Upper lobe of right lung (tissue), 1 donor: ENCODE data around the gene CDH10. TPM values are rescaled to one million over a fixed set of nuclear protein-coding genes. Genes with fewer than 3 reads are reported as not detected.

Source experiments
- ATAC-seq: fragments of 200-7000 bp; cut with Tn5 transposase; one replicate; pipeline ENCODE4 v1.9.1; 2020; ENCODE audit warnings: mild to moderate bottlenecking, moderate library complexity
- DNase-seq: peaks from one replicate; pipeline ENCODE4 v3.0.0-alpha.2; 2020
- H3K27ac ChIP-seq: fragments of 200-600 bp; one replicate; pipeline ENCODE4 v1.8.0; 2022
- H3K27me3 ChIP-seq: fragments of 200-600 bp; one replicate; pipeline ENCODE4 v1.8.0; 2022; ENCODE audit warnings: mild to moderate bottlenecking
- H3K36me3 ChIP-seq: fragments of 200-600 bp; one replicate; pipeline ENCODE4 v1.8.0; 2022
- H3K4me1 ChIP-seq: fragments of 200-600 bp; one replicate; pipeline ENCODE4 v1.8.0; 2022
- H3K4me3 ChIP-seq: fragments of 200-600 bp; one replicate; pipeline ENCODE4 v1.8.0; 2022; ENCODE audit warnings: mild to moderate bottlenecking
- H3K9me3 ChIP-seq: fragments of 200-600 bp; one replicate; pipeline ENCODE4 v1.8.0; 2022
- intact Hi-C: fragments of 100-400 bp; cut with DNase I; formaldehyde crosslinking; loops from one replicate; pipeline ENCODE4 v1.11.0; 2022
- total RNA-seq: library from RNA; stranded (reverse); fragmentation: NEBNext Ultra II Directional; extraction: Animal tissue kit (Norgen Biotek cat#: 25700); gene quantifications from one replicate; pipeline ENCODE4 v1.2.1, GENCODE V29; 2021
- TF ChIP-seq, protein P1 (sequence below): fragments of 200-600 bp; IDR thresholded peaks from one replicate; pipeline ENCODE4 v1.8.0; 2022; ENCODE audit warnings: antibody characterized with exemption
- donor health status: DM: no; HTN: yes; CAD: no; lungs with severe emphysema.

Gene CDH10
- total RNA-seq, 1 donor from 2014 or later, result not detected

DNA sequence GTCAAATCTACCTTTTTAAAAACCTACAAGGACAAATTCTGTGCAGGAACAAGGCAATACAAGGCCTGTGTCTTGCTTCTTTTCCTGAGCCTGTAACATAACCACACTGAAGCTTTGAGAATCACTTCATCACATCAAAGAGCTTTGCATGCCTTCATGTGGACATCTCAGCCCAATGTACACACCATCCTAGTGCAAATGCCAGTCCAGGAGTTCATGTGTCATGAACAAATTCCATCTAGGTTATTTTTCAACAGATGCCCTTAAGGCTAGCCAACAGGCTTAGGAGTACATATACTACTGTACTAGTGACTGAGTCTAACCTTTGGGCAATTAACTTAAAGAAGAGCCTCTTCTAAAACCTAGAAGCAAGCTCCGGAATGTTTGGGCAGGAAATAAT is 106.4 kb downstream of the CDH10 start:
- DNase-seq, result no peak
- H3K9me3 ChIP-seq, result no peaks in the 10 kb centered on the region
- H3K27ac ChIP-seq, result no peak overlapping the region
- H3K4me3 ChIP-seq, result no peak overlapping the region
- H3K36me3 ChIP-seq, result no peaks in the 10 kb centered on the region
- intact Hi-C loops, result no loop called here
- no peak for ATAC-seq
- no peaks in the 10 kb centered on the region for H3K27me3 ChIP-seq
- TF ChIP-seq, protein P1, sequence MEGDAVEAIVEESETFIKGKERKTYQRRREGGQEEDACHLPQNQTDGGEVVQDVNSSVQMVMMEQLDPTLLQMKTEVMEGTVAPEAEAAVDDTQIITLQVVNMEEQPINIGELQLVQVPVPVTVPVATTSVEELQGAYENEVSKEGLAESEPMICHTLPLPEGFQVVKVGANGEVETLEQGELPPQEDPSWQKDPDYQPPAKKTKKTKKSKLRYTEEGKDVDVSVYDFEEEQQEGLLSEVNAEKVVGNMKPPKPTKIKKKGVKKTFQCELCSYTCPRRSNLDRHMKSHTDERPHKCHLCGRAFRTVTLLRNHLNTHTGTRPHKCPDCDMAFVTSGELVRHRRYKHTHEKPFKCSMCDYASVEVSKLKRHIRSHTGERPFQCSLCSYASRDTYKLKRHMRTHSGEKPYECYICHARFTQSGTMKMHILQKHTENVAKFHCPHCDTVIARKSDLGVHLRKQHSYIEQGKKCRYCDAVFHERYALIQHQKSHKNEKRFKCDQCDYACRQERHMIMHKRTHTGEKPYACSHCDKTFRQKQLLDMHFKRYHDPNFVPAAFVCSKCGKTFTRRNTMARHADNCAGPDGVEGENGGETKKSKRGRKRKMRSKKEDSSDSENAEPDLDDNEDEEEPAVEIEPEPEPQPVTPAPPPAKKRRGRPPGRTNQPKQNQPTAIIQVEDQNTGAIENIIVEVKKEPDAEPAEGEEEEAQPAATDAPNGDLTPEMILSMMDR, result no peak
- no peaks in the 10 kb centered on the region for H3K4me1 ChIP-seq

DNA sequence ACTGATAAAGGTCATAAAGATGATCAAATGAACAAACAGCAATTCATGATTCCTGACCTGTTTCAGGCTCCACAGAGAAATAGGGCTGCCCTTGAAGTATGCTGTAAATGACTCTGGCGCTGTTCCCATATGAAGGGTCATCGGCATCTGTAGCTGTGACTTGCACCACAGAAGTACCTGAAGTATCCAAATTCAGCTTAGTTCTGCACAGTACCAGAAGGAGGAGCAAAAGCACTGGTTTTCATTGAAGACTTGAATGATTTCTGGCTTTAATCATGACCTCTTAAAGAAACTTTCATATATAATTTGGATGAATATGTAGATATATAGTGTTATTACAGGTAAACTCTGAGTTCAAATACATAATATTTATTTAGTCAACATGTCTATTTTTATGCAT is 109.1 kb downstream of the CDH10 start:
- TF ChIP-seq, protein P1, result no peak
- intact Hi-C loops, result no loop called here
- H3K36me3 ChIP-seq, result no peaks in the 10 kb centered on the region
- no peak for ATAC-seq
- H3K4me3 ChIP-seq, result no peak overlapping the region
- H3K9me3 ChIP-seq, result no peaks in the 10 kb centered on the region
- no peaks in the 10 kb centered on the region for H3K4me1 ChIP-seq
- no peak overlapping the region for H3K27ac ChIP-seq
- no peaks in the 10 kb centered on the region for H3K27me3 ChIP-seq
- no peak for DNase-seq

DNA sequence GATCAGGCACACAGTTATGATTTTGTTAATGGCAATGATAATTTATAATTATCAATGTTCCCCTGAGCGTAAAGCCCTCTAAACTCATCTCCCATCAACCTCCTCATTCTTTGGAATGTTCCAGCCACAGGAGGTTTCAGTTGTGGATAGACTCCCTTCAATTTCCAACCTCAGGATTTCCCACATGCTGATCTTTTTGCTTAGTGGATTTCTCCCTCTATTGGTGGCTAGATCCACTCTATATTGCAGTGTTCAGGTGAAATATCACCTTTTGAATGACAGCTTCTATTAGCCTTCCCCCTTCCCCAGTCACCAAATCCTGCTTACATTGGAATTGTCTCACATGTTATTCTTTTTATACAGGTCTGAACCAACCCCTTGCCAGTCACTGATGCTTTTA is 113.9 kb downstream of the CDH10 start:
- ATAC-seq (no peak), DNase-seq (no peak)
- H3K4me1 ChIP-seq, result no peaks in the 10 kb centered on the region
- no peak overlapping the region for H3K4me3 ChIP-seq
- intact Hi-C loops, result no loop called here
- H3K36me3 ChIP-seq, result no peaks in the 10 kb centered on the region
- no peaks in the 10 kb centered on the region for H3K27me3 ChIP-seq
- TF ChIP-seq, protein P1, result no peak
- H3K27ac ChIP-seq, result no peak overlapping the region
- no peaks in the 10 kb centered on the region for H3K9me3 ChIP-seq

DNA sequence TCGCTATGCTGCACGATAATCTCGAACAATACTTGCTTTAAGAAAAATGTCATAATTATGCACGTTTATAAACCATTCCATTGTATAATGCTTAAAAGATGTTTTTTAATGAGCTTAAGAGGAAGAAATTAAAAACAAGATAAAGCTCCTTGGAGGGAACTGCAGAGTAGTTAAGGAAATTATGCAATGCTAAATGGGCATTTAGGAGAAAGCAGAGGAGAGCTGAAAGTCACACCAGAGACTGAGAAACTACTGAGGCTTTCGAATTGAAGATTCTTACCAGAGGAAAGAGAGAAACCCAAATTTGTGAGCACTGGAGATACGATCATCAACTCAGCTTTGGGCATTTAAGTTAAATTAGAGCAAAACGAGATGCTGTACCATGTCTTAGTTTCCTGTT is 119.4 kb downstream of the CDH10 start:
- intact Hi-C loops, result no loop called here
- H3K4me1 ChIP-seq, result no peaks in the 10 kb centered on the region
- H3K4me3 ChIP-seq, result no peak overlapping the region
- no peak overlapping the region for H3K27ac ChIP-seq
- H3K27me3 ChIP-seq, result no peaks in the 10 kb centered on the region
- H3K9me3 ChIP-seq, result no peaks in the 10 kb centered on the region
- ATAC-seq (no peak), DNase-seq (no peak)
- no peaks in the 10 kb centered on the region for H3K36me3 ChIP-seq
- TF ChIP-seq, protein P1, result no peak

DNA sequence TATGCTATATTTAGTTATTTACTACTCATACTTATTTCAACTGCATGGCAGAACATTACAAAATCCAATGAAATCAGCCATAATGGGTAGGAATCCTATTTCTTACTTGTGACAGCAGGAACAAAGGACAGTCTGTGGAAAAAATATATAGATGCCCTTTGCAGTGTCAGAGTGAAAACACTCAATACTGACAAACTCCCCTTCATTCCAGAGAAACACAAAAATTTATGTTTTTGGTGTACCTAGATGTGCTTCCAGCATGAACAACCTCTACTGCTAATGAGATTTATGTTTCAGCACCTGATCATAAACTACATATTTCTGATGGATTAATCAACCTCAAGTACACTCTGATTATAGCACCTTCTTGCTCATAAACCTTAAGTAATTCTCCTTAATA is 132.4 kb downstream of the CDH10 start:
- Histone ChIP-seq H3K27me3 (no peaks in the 10 kb centered on the region), H3K27ac (no peak overlapping the region), H3K4me1 (no peaks in the 10 kb centered on the region), H3K4me3 (no peak overlapping the region), H3K36me3 (no peaks in the 10 kb centered on the region), H3K9me3 (no peaks in the 10 kb centered on the region)
- ATAC-seq (no peak), DNase-seq (no peak)
- intact Hi-C loops, result no loop called here
- TF ChIP-seq, protein P1, result no peak

DNA sequence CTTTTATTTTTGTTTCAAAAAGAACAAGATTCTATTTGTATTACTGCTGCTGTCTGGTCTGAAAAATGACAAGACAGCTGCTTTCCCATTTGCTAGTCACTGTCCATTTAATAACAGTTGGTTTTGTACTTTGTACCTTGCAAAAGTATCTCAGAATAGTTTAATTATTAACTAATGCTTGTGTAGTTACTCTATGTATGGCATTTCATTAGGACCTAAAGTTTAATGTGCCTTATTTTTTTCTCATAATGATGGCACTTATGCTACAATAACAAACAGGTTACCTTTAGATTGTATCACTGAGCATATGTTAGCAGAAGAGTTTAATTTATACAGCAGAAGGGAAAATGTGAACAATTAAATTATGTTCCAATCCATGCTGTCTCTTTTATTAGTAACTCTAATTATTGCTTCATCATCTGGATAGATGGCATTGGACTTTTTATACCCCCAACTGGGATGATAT is 134.2 kb downstream of the CDH10 start:
- ATAC-seq (no peak), DNase-seq (no peak)
- no peak overlapping the region for H3K27ac ChIP-seq
- H3K27me3 ChIP-seq, result no peaks in the 10 kb centered on the region
- intact Hi-C loops, result no loop called here
- H3K9me3 ChIP-seq, result no peaks in the 10 kb centered on the region
- no peaks in the 10 kb centered on the region for H3K36me3 ChIP-seq
- H3K4me1 ChIP-seq, result no peaks in the 10 kb centered on the region
- TF ChIP-seq, protein P1, result no peak
- H3K4me3 ChIP-seq, result no peak overlapping the region
